Sigmoid colon (tissue), 7 donors: ENCODE results near the gene HOXB5. TPM values are rescaled to one million over a fixed set of nuclear protein-coding genes. Genes with fewer than 3 reads are reported as not detected.

Experiments used
- DNase-seq: peaks from one replicate; pipeline ENCODE4 v3.0.0-alpha.2; 2019
- H3K27ac ChIP-seq, 4 donors: fragments of 200-600 bp; sonication (generic); one replicate each; pipeline ENCODE4 v1.5.1; 2016 to 2019; ENCODE audit warnings: mild to moderate bottlenecking in 1 of 4
- H3K27me3 ChIP-seq, 3 donors: fragments of 200-600 bp; sonication (generic); one replicate each; pipeline ENCODE4 v1.5.1; 2019; ENCODE audit warnings: mild to moderate bottlenecking in 1 of 3
- H3K36me3 ChIP-seq, 4 donors: fragments of 200-600 bp; sonication (generic); one replicate each; pipeline ENCODE4 v1.5.1; 2016 to 2019
- H3K4me1 ChIP-seq, 4 donors: fragments of 200-600 bp; sonication (generic); one replicate each; pipeline ENCODE4 v1.5.1; 2017 to 2019
- H3K4me3 ChIP-seq, 4 donors: fragments of 200-600 bp; sonication (generic); one replicate each; pipeline ENCODE4 v1.5.1; 2017 to 2019; ENCODE audit warnings: mild to moderate bottlenecking in 2 of 4, moderate library complexity in 1 of 4
- H3K9me3 ChIP-seq, 4 donors: fragments of 200-600 bp in 3 of 4; sonication (generic) in 3 of 4; one replicate each; pipeline versions ENCODE4 v1.5.1 to v1.6.1; 2013 to 2019
- CTCF ChIP-seq, 4 experiments: fragments of 450-650 bp in 3 of 4; fragments of 200-600 bp in 1 of 4; IDR thresholded peaks; one replicate each; pipeline ENCODE4 v1.5.1; 2016 to 2019; ENCODE audit warnings: antibody characterized with exemption in 4 of 4, mild to moderate bottlenecking in 3 of 4, moderate library complexity in 2 of 4
- EP300 ChIP-seq, 4 donors: sonication (generic); formaldehyde crosslinking; IDR thresholded peaks; one replicate each; pipeline ENCODE4 v1.6.1; 2017; ENCODE audit warnings: antibody characterized with exemption in 4 of 4
- POLR2A ChIP-seq, 2 donors: fragments of 450-650 bp; IDR thresholded peaks; one replicate each; pipeline ENCODE4 v1.6.1; 2016; ENCODE audit warnings: antibody characterized with exemption in 2 of 2, mild to moderate bottlenecking in 2 of 2, moderate library complexity in 2 of 2
- POLR2AphosphoS5 ChIP-seq, 4 donors: sonication (generic); formaldehyde crosslinking; IDR thresholded peaks; one replicate each; pipeline ENCODE4 v1.6.1; 2017; ENCODE audit warnings: antibody characterized with exemption in 4 of 4
- WGBS, 2 donors: extraction: QIAGEN DNeasy Blood & Tissue Kit; methylation state at CpG; one replicate each; pipeline ENCODE4 v1.1.7; 2013; 5-methylcytosine and 5-hydroxymethylcytosine counted together
- intact Hi-C: fragments of 100-400 bp; cut with DNase I; formaldehyde crosslinking; loops from one replicate; pipeline ENCODE4 v1.15.1; 2023
- polyA plus RNA-seq, 3 donors: library from polyadenylated mRNA; stranded (reverse); fragments of 200-250 nt; gene quantifications; one replicate each; pipeline ENCODE4 v1.2.3, GENCODE V29; 2013
- total RNA-seq, 4 donors: library from RNA; depleted of rRNA; stranded (reverse); fragments of >200 nt; gene quantifications; one replicate each; pipeline ENCODE4 v1.1.0, GENCODE V29; 2016
- donor health status: healthy with polysubstance abuse.
- donor health status: Bipolar disorder and iron deficiency.
- donor health status: healthy.

The HOXB5 gene
- total and polyA plus RNA-seq, 7 donors: 1.5 to 13.9 (median 2.5) TPM

- 73 to 81% methylated on average over 6 of the region's 6 CpGs for WGBS, 2 donors
- TF ChIP-seq CTCF (IDR thresholded peaks at IDR 0.05): peak in 1 of 4 experiments; percentile 25
- TF ChIP-seq POLR2AphosphoS5 (IDR thresholded peaks at IDR 0.05): no peak
- H3K27me3 ChIP-seq: no peaks in the 10 kb centered on the region
- peak overlapping the region; percentile 18 to 84 (median 38) for H3K4me3 ChIP-seq
- no peaks in the 10 kb centered on the region for H3K9me3 ChIP-seq
- H3K36me3 ChIP-seq: no peaks in the 10 kb centered on the region
- H3K27ac ChIP-seq: peak overlapping the region; percentile 94 to 99 (median 96)
- intact Hi-C loops: no loop called here
- H3K4me1 ChIP-seq: peaks cover 0 to 100% (median 97%) of the 10 kb centered on the region in 4 donors
- no peak for DNase-seq
Measured at GRCh38 chr17:48569674-48570324, 23.8 kb downstream of the HOXB5 start.

GRCh38 chr17:48569240-48569582 is 24.4 kb downstream of the HOXB5 start:
- no peak for DNase-seq
- Histone ChIP-seq H3K9me3 (no peaks in the 10 kb centered on the region), H3K4me1 (peaks cover 0 to 100% (median 97%) of the 10 kb centered on the region in 4 donors), H3K27me3 (no peaks in the 10 kb centered on the region), H3K27ac (peak overlapping the region; percentile 94 to 99 (median 96)), H3K4me3 (peak overlapping the region; percentile 18 to 84 (median 36)), H3K36me3 (no peaks in the 10 kb centered on the region)
- TF ChIP-seq EP300 (IDR thresholded peaks at IDR 0.05) (no peak), POLR2AphosphoS5 (IDR thresholded peaks at IDR 0.05) (no peak), POLR2A (IDR thresholded peaks at IDR 0.05) (no peak), CTCF (IDR thresholded peaks at IDR 0.05) (no peak)
- 60 to 69% methylated on average over 3 of the region's 3 CpGs for WGBS, 2 donors
- intact Hi-C loops: no loop called here

DNA sequence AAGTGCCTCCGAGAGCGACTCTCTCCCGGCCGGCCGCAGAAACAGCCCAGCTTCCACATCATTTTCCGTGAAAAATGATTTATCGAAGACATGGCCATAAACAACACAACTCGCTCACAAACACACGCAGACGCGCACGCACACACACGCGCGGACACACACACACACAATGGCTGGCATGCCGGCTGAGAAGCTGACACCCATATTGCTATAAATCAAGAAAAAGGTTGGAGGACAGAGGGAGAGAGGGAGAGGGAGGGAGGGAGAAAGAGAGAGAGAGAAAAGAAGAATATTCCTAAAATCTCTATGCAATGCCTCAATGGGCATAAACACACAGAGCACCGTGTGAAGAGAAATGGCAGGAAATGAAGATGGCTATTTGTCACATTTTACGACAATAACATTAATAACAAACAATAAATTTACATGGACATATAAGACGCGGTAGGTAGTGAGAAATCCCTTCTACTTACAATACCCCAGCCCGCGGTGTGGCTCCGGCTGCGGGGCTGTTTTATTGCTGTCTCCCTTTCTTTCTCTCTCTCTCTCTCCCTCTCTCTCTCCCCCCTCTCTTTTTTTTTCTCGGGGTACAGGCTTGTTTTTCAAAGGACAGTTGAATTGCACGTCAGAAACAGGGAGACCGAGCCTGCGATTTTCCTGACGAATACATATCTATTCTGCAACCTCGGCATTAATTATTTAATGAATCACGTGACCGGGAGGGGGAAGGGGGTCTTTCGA is 24.9 kb downstream of the HOXB5 start:
- intact Hi-C loops: no loop called here
- H3K27ac ChIP-seq: peak overlapping the region; percentile 94 to 99 (median 96)
- H3K27me3 ChIP-seq: no peaks in the 10 kb centered on the region
- TF ChIP-seq POLR2A (IDR thresholded peaks at IDR 0.05) (no peak), POLR2AphosphoS5 (IDR thresholded peaks at IDR 0.05) (peak in 2 of 4 donors; percentile 60 to 63), CTCF (IDR thresholded peaks at IDR 0.05) (no peak), EP300 (IDR thresholded peaks at IDR 0.05) (peak in 1 of 4 donors; percentile 19)
- peak overlapping the region; percentile 3 to 84 (median 36) for H3K4me3 ChIP-seq
- no peaks in the 10 kb centered on the region for H3K36me3 ChIP-seq
- H3K9me3 ChIP-seq: no peaks in the 10 kb centered on the region
- WGBS, 2 donors: 44 to 82% methylated on average over 33 of the region's 33 CpGs
- no peak for DNase-seq
- peaks cover 0 to 100% (median 97%) of the 10 kb centered on the region in 4 donors for H3K4me1 ChIP-seq

DNA sequence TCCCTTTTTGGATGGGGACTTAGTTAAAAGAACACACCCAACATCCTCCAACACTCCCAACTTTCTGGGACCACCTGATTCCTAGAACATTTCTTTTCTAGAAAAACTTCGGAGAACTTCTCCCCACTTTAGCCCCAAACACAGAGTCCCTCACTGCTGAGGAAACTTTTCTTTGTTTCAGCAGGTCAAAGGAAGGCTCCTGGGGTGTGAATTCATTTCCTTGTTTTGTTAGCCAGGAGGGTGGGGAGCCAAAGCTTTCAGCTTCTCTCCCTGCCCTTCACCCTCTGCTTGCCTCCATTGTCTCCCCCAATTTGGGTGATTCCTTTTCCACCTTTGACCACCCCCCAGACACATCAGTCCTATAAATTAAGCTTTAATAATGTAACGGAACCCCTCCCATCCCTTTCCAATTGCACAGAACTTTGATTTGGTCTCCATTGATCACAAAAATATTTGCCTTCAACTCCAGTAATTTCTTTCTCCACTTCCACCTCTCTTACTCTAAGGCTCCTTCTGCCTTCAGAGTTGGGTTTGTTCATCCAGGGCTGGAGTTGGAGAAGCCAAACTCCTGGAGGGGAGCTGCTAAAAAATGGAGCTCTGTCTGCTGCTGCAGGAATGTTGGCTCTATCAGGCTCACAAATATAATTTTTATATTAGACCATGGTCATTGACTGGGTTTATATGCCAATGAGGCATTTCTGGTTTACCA is 25.8 kb downstream of the HOXB5 start:
- no peak for TF ChIP-seq POLR2A (IDR thresholded peaks at IDR 0.05)
- no peak for TF ChIP-seq CTCF (IDR thresholded peaks at IDR 0.05)
- TF ChIP-seq POLR2AphosphoS5 (IDR thresholded peaks at IDR 0.05): no peak
- no peak for TF ChIP-seq EP300 (IDR thresholded peaks at IDR 0.05)
- intact Hi-C loops: no loop called here
- no peaks in the 10 kb centered on the region for H3K36me3 ChIP-seq
- H3K27ac ChIP-seq: peak overlapping the region; percentile 94 to 99 (median 96)
- no peaks in the 10 kb centered on the region for H3K9me3 ChIP-seq
- H3K4me1 ChIP-seq: peaks cover 0 to 100% (median 97%) of the 10 kb centered on the region in 4 donors
- peak overlapping the region in 3 of 4 donors; percentile 31 to 84 (median 40) for H3K4me3 ChIP-seq
- H3K27me3 ChIP-seq: no peaks in the 10 kb centered on the region
- 33 to 67% methylated on average over 2 of the region's 2 CpGs for WGBS, 2 donors
- no peak for DNase-seq
